ENCODE results near the gene ARHGAP29.

GRCh38 chr1:94235189-94236012 is 2.0 kb downstream of the ARHGAP29 start:
- TF ChIP-seq, protein P1, sequence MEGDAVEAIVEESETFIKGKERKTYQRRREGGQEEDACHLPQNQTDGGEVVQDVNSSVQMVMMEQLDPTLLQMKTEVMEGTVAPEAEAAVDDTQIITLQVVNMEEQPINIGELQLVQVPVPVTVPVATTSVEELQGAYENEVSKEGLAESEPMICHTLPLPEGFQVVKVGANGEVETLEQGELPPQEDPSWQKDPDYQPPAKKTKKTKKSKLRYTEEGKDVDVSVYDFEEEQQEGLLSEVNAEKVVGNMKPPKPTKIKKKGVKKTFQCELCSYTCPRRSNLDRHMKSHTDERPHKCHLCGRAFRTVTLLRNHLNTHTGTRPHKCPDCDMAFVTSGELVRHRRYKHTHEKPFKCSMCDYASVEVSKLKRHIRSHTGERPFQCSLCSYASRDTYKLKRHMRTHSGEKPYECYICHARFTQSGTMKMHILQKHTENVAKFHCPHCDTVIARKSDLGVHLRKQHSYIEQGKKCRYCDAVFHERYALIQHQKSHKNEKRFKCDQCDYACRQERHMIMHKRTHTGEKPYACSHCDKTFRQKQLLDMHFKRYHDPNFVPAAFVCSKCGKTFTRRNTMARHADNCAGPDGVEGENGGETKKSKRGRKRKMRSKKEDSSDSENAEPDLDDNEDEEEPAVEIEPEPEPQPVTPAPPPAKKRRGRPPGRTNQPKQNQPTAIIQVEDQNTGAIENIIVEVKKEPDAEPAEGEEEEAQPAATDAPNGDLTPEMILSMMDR (IDR thresholded peaks at IDR 0.05) = no peak
- no peak for TF ChIP-seq POLR2AphosphoS5 (IDR thresholded peaks at IDR 0.05)
- no peak for TF ChIP-seq EP300 (IDR thresholded peaks at IDR 0.05)

All from sigmoid colon (tissue), 4 donors.